Tibial nerve (tissue), 4 donors: ENCODE results near the gene VSNL1. TPM values are rescaled to one million over a fixed set of nuclear protein-coding genes. Genes with fewer than 3 reads are reported as not detected.
"Not testable (repeated sequence)": the region's sequence is repeated elsewhere in the genome, so short reads cannot be mapped to it uniquely, and the experiment has no call there.

Experiments used
- DNase-seq, 2 donors: peaks; one replicate each; pipeline ENCODE4 v3.0.0-alpha.2; 2019; ENCODE audit warnings: low spot score in 2 of 2
- H3K27ac ChIP-seq, 4 donors: fragments of 200-600 bp; sonication (generic) in 3 of 4; one replicate each; pipeline ENCODE4 v1.5.1; 2017 to 2019; ENCODE audit warnings: mild to moderate bottlenecking in 1 of 4
- H3K27me3 ChIP-seq, 2 donors: fragments of 200-600 bp; sonication (generic) in 1 of 2; one replicate each; pipeline versions ENCODE4 v1.5.1 to v1.6.0; 2017 to 2019
- H3K36me3 ChIP-seq, 3 donors: fragments of 200-600 bp; sonication (generic); one replicate each; pipeline ENCODE4 v1.5.1; 2018 to 2019
- H3K4me1 ChIP-seq, 4 donors: fragments of 200-600 bp; sonication (generic) in 3 of 4; one replicate each; pipeline ENCODE4 v1.5.1; 2017 to 2019
- H3K4me3 ChIP-seq, 4 donors: fragments of 200-600 bp; sonication (generic) in 3 of 4; one replicate each; pipeline ENCODE4 v1.5.1; 2017 to 2019; ENCODE audit warnings: mild to moderate bottlenecking in 1 of 4, moderate library complexity in 1 of 4
- H3K9me3 ChIP-seq, 4 donors: fragments of 200-600 bp; sonication (generic) in 3 of 4; one replicate each; pipeline ENCODE4 v1.5.1; 2017 to 2019
- CTCF ChIP-seq, 5 experiments: fragments of 200-600 bp in 3 of 5; fragments of 450-650 bp in 2 of 5; sonication (generic) in 3 of 5; IDR thresholded peaks; one replicate each; pipeline ENCODE4 v1.5.1; 2016 to 2019; ENCODE audit warnings: antibody characterized with exemption in 5 of 5, mild to moderate bottlenecking in 3 of 5, moderate library complexity in 2 of 5
- EP300 ChIP-seq, 2 donors: sonication (generic); formaldehyde crosslinking; IDR thresholded peaks; one replicate each; pipeline ENCODE4 v1.6.1; 2017; ENCODE audit warnings: antibody characterized with exemption in 2 of 2, mild to moderate bottlenecking in 1 of 2
- POLR2A ChIP-seq, 2 donors: fragments of 450-650 bp; IDR thresholded peaks; one replicate each; pipeline ENCODE4 v1.6.1; 2017; ENCODE audit warnings: antibody characterized with exemption in 2 of 2, mild to moderate bottlenecking in 2 of 2, moderate library complexity in 2 of 2
- WGBS, 2 donors: methylation state at CpG; one replicate each; pipeline ENCODE4 v1.1.5; 2018; 5-methylcytosine and 5-hydroxymethylcytosine counted together
- total RNA-seq, 4 donors: library from RNA; depleted of rRNA; stranded (reverse); fragments of >200 nt; gene quantifications; one replicate each; pipeline ENCODE4 v1.1.0, GENCODE V29; 2016

Gene VSNL1
- total RNA-seq, 4 donors from 2014 or later: 0.63 to 1.2 TPM; not detected in 2

- Histone ChIP-seq H3K27ac (no peak overlapping the region), H3K27me3 (no peaks in the 10 kb centered on the region), H3K4me1 (no peaks in the 10 kb centered on the region), H3K9me3 (no peaks in the 10 kb centered on the region), H3K4me3 (no peak overlapping the region), H3K36me3 (no peaks in the 10 kb centered on the region)
- no peak for TF ChIP-seq CTCF (IDR thresholded peaks at IDR 0.05)
- TF ChIP-seq POLR2A (IDR thresholded peaks at IDR 0.05): no peak
- no peak for TF ChIP-seq EP300 (IDR thresholded peaks at IDR 0.05)
- WGBS, 2 donors: 40 to 43% methylated on average over 5 of the region's 5 CpGs
- no peak for DNase-seq
These were observed 17.1 kb downstream of the VSNL1 start for GRCh38 chr2:17557596-17557995.

DNA sequence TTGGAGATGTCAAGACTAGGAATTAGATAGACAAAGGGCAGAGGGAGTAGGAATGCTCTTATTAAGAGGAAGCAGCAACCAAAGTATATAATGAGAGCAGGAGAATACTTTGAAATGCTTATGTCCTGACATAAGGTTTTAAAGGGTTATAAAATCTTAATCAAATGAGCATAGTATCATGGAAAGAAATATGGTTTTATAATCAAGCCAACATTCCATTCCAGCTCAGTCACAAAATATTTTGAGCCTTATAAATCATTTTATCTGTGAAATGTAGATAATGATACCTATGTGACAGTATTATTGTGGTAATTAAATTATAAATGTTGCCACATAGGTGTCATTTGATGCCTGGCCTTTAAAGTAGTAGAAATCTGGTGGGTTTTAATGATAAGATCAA lies 17.6 kb downstream of the VSNL1 start:
- Histone ChIP-seq H3K36me3 (no peaks in the 10 kb centered on the region), H3K9me3 (no peaks in the 10 kb centered on the region), H3K27ac (no peak overlapping the region), H3K4me3 (no peak overlapping the region), H3K4me1 (no peaks in the 10 kb centered on the region), H3K27me3 (no peaks in the 10 kb centered on the region)
- TF ChIP-seq POLR2A (IDR thresholded peaks at IDR 0.05) (no peak), CTCF (IDR thresholded peaks at IDR 0.05) (no peak), EP300 (IDR thresholded peaks at IDR 0.05) (no peak)
- no peak for DNase-seq

GRCh38 chr2:17558878-17559277 lies 18.4 kb downstream of the VSNL1 start:
- no peaks in the 10 kb centered on the region for H3K4me1 ChIP-seq
- TF ChIP-seq EP300 (IDR thresholded peaks at IDR 0.05): no peak
- no peak for TF ChIP-seq CTCF (IDR thresholded peaks at IDR 0.05)
- no peak for TF ChIP-seq POLR2A (IDR thresholded peaks at IDR 0.05)

DNA sequence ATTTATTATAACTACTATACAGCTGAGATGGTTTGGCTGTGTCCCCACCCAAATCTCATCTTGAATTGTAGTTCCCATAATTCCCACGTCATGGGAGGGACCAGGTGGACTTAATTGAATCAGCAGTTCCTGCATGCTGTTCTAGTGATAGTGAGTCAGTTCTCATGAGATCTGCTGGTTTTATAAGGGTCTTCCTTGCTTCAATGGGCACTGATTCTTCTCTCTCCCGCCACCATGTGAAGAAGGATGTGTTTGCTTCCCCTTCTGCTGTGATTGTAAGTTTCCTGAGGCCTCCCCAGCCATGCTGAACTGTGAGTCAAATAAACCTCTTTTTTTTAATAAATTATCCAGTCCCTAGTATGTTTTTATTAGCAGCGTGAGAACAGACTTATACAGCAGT lies 25.2 kb downstream of the VSNL1 start:
- not testable (repeated sequence) for DNase-seq, H3K4me3 ChIP-seq, H3K4me1 ChIP-seq, H3K27ac ChIP-seq, H3K36me3 ChIP-seq, H3K9me3 ChIP-seq, H3K27me3 ChIP-seq
- 91 to 92% methylated on average over 3 of the region's 3 CpGs for WGBS, 2 donors

More at GRCh38 chr2:17558878-17559277, 18.4 kb downstream of the VSNL1 start:
- Histone ChIP-seq H3K27ac (no peak overlapping the region), H3K27me3 (no peaks in the 10 kb centered on the region), H3K4me3 (no peak overlapping the region), H3K9me3 (no peaks in the 10 kb centered on the region), H3K36me3 (no peaks in the 10 kb centered on the region)
- WGBS, 2 donors: 71 to 88% methylated on average over 3 of the region's 3 CpGs
- no peak for DNase-seq

DNA sequence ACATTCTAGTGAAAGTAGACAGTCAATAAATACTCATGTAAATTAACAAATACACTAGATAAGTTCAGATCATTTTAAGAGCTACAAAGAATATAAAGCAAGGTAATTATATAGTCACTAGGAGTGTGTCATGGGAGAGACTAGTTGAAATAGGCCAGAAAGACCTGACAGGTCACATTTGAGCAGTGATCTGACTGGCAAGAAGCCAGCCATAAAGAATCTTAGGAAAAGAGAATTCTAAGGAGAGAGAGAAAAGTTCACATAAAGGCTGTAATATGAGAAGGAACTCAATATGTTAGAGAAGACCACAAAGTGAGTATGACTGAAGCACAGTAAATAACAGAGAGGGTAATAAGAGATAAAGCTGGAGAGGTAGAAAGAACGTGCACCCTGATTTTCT lies 31.2 kb downstream of the VSNL1 start:
- Histone ChIP-seq H3K4me3 (no peak overlapping the region), H3K9me3 (no peaks in the 10 kb centered on the region), H3K4me1 (no peaks in the 10 kb centered on the region), H3K36me3 (no peaks in the 10 kb centered on the region), H3K27ac (no peak overlapping the region), H3K27me3 (no peaks in the 10 kb centered on the region)
- 47 to 64% methylated on average over 1 of the region's 1 CpG for WGBS, 2 donors
- DNase-seq: no peak
- no peak for TF ChIP-seq EP300 (IDR thresholded peaks at IDR 0.05)
- TF ChIP-seq CTCF (IDR thresholded peaks at IDR 0.05): no peak
- no peak for TF ChIP-seq POLR2A (IDR thresholded peaks at IDR 0.05)

DNA sequence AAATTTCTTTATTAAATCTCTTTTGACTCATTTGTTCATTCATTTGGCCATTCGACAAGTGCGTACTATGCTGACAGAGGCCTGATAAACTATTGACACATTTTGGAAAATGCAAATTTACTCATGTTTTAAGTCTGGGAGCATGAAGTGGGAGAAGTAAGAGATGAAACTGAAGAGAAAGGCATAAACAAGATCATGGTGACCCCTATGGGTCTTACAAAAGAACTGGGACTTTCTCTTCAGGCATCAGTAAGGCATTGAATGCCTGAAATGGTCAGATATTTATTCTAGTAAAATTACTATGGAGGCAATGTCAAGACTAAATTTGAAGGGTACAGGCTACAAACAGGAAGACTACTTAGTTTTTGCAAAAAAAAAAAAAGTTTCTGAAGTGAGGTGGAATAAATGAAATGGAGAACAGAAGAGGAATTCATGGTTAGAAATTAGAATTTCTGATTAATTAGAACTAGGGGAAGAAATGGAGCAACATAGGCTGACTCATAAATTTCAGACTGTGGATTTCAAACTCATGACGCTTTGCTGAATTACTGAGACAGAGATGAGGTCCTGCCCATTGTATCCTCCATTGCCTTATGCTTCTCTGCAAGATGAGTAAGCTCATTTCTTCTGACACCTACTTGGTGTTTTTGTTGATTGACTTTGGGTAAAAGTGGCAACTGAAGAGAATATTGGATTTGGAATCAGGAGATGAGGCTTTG lies 32.7 kb downstream of the VSNL1 start:
- Histone ChIP-seq H3K4me1 (no peaks in the 10 kb centered on the region), H3K4me3 (no peak overlapping the region), H3K27ac (no peak overlapping the region), H3K9me3 (no peaks in the 10 kb centered on the region), H3K27me3 (no peaks in the 10 kb centered on the region), H3K36me3 (no peaks in the 10 kb centered on the region)
- TF ChIP-seq EP300 (IDR thresholded peaks at IDR 0.05) (no peak), CTCF (IDR thresholded peaks at IDR 0.05) (no peak), POLR2A (IDR thresholded peaks at IDR 0.05) (no peak)
- WGBS, 2 donors: 80 to 86% methylated on average over 3 of the region's 3 CpGs
- DNase-seq: no peak
